ENCODE data around the gene PIM1.

The PIM1 gene

DNA sequence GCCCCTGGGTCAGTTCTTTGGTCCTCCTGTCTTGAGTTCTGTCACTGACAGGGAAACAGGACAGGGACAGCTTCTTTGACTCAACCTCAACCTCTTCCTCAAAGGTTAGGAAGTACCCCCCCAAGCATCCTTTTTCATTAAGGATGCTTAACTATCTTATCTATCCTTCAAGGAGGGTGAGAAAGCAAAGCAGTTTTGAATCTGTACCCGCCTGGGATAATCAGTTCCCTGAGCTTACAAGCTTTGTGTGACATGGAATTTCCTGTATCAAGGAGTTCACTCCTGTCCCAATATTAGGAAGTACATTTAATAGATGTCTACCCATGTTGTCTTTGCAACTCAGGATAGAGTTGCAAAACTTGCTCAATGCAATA is 31.1 kb upstream of the PIM1 start:
- no peak for DNase-seq

DNA sequence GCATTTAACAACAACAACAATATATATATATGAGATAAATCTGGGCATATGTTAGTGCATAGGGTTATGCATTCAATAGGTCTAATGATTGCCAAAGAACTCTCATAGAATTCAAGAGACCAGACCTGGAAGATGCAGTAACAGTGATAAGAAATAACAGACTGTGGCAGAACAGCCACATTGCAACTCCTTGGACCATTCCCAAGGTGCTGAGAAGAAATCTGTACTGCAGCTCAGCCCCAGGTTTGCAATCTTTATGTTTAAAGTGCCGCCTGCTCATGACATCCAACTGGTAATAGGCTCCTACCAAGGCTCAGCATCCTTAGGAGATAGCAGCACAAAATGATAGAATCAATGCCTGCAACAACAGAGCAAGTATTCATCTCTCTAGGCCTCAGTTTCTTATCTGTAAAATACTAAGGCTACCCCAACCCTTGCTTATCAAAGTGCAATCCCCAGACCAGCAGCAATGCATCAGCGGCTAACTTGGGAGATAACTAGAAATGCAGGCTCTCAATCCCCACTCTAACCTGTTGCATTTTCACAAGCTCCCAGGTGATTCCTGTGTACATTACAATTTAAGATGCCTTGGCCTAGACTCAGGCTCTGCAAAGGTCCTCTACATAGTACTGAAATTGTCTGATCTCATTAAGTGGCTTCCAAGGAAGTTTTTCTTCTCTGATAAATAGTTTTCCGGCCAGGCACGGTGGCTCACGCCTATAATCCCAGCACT is 30.6 kb upstream of the PIM1 start:
- DNase-seq: no peak

DNA sequence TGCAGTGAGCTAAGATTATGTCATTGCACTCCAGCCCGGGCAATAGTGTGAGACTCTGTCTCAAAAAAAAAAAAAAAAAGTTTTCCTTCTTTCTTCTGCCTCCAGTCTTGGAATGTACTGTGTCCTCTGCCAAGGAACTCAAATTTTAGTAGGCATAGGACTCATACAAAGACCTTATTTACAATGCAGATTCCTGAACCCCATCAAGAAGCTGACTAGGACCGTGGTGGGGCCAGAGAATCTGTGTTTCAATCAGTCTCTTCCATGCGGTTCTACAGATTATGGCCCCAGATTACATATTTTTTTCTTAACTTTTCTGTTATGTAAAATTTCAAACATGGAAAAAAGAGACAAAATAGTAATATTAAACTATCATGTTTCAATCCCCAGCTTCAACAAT is 29.8 kb upstream of the PIM1 start:
- no peak for DNase-seq

DNA sequence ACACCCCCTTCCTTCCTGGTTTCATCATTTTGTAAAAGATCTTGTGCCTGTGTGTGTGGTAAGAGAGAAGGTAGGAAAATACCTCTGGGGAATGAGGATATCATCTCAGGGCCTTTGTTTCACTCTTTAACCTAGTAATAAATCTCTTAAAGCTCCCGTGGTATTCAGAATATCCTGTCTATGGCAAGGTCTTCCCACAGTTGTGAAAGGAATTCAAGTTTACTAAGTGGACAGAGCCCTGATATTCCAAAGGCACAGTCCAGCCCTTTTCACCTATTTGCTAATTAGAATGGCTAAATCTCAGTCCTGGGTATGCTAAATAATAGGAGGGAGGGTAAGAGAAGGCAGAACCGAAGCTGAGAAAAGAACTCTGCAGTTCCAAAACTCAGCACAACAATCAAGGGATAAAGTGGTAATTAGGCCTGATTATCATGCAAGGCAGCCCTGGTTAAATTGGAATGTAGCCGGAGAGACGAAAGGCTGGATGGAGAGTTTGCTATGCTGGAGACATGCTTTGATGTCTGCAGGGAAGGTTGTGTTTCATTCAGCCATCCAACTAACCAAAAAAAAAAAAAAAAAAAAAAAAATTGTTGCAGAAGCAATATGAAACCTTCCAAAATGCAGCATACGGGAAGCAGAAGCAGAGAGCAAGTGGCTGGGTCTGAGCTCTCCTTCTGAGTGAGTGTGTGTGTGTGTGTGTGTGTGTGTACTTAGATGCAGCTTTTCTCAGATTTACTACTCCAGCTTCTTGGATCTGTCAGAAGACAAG is 28.5 kb upstream of the PIM1 start:
- no peak for DNase-seq

DNA sequence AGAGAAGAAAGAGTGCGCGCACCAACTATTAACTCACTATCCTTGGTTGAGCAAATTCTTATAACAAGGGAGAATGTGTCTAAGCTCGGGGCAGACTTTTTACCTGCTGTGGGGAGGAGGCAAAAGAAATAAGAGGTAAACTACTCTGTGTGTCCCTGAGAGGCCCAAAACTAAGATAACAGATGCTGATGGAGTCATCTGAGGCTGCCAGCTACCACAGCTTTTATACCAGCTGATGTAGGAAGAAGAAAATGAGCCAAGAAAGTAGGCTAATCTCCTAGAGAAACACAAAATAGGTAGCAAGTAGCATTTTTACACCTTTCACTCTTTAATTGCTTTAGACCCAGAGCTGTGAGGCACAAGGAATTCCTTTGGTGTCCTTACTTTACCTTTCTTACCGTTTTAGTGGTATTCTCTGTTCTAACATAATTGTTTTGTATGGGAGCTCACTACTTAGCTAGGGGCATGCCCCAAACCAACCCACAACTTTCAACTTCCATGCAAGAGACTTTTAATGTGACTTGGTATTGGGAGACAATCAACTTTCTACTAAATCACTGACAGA is 27.8 kb upstream of the PIM1 start:
- DNase-seq: no peak

DNA sequence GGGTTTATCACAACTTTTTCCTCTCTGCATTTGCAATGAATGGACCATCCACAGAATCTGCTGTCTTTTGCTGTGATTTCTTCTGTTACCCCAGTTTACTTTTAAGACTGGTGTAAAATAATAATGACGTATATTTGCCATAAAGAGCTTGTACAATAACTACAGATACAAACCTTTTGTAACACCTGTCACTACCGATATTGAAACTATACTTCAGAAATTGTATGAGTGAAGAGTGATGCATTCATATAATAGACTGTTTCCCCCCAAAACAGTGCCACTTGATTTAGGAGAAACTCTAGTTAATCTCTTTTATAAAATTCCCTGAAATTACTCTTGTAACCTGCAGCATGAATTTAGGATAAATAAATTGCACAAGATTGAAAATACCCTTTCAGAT is 26.4 kb upstream of the PIM1 start:
- DNase-seq: no peak

DNA sequence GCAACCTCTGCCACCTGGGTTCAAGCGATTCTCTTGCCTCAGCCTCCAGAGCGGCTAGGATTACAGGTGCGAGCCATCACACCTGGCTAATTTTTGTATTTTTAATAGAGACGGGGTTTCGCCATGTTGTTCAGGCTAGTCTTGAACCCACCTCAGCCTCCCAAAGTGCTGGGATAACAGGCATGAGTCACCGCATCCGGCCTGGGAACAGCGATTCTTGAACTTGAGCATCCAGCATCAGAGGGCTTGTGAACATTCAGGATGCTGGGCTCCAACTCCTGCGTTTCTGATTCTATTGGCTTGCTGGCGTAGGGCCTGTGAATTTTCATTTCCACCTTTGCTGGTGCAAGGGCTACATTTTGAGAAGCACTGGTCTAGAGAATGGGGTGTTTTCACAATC is 24.5 kb upstream of the PIM1 start:
- DNase-seq: no peak

DNA sequence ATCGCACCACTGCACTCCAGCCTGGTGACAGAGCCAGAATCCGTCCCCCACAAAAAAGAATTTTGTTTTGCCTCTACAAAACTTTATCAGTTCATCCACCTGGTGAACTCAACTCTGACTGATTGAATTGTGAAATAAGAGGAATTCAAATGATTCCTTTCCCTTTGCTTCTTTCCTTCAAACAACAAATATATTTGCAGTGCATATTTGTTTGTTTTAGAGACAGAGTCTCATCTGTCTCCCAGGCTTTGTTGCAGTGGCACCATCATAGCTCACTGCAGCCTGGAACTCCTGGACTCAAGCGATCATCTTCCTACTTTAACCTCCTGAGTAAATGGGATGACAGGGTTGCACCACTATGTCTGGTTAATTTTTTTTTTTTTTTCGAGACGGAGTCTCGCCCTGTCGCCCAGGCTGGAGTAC is 23.2 kb upstream of the PIM1 start:
- no peak for DNase-seq

DNA sequence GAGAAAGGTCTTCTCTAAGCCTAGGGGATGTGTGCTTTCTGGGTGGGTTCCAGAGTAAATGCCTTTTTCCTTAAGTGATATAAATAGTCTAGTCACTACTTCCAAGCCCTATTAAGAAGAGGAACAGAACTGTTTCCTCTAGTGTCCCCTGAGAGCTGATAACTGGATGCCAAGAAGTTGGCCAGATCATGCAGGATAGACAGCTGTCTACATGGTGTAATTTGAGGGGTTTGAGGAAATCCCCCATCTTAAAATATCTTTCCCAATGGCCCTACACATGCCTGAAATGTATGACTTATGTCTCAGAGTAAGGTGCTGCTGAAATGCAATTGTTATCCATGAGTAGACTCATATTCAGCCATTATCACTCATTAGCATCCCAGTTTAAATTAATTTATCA is 20.2 kb upstream of the PIM1 start:
- no peak for DNase-seq

DNA sequence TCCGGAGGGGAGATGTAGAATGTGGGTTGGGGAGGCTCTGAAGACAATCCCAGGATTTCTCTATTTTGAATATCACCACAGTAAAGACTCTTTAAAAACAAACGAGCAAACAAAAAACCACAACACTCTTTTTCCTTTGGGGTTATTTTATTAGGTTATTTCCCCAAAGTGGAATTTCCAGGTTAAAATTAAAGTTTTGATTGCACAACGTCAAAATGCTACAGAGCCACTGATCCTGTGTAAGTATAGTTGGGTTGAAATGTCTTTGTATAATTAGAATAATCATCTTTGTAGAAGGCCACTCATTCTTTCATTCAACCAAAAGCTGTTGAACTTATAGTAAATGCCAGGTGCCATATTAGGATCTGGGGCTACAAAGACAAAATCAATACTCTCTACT is 19.6 kb upstream of the PIM1 start:
- DNase-seq: no peak

DNA sequence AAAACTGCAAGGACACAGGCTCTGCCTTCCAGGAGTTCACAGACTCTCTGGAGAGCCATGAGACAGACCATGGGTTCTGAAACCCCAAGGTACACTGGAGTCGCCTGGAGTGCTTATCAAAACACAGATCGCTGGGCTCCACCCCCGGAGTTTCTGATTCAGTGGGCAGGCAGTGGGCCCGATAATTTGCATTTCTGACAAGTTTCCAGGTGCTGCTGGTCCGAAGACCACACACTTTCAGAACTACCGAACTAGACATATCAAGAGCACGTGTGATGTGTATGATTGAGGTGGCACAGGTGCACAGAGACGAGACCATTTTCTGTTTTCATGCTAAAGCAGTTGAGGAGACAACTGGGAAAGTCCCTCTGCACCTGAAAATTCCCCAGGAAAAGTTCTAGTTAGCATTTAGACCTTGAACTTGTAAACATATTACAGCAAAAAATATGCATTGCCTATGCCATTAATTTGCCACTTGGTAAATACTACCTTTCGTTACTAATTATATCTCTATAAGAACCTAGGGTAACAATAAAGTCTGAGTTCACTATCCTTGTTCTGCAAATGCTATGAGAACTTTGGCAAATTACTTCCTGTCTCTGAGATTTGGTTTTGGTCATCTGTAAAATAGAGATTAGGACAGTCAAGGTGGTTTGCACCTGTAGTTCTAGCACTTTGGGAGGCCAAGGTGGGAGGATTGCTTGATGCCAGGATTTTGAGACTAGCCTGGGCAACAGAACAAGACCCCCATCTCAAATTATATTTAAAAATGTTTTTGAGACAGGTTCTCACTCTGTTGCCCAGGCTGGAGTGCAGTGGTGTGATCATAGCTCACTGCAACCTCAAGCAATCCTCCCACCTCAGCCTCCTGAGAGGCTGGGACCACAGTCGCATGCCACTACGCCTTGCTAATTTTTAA is 14.3 kb upstream of the PIM1 start:
- no peak for DNase-seq

DNA sequence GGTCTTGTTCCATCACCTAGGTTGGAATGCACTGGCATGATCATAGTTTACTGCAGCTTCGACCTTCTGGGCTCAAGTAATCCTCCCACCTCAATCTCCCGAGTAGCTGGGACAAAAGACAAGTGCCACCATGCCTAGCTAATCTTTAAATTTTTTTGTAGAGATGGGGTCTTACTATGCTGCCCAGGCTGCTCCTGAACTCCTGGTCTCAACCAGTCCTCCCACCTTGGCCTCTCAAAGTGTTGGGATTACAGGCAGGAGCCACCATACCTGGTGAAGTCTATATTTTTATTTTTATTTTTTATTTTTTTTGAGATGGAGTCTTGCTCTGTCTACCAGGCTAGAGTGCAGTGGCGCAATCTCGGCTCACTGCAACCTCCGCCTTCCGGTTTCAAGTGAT is 11.4 kb upstream of the PIM1 start:
- DNase-seq: no peak

DNA sequence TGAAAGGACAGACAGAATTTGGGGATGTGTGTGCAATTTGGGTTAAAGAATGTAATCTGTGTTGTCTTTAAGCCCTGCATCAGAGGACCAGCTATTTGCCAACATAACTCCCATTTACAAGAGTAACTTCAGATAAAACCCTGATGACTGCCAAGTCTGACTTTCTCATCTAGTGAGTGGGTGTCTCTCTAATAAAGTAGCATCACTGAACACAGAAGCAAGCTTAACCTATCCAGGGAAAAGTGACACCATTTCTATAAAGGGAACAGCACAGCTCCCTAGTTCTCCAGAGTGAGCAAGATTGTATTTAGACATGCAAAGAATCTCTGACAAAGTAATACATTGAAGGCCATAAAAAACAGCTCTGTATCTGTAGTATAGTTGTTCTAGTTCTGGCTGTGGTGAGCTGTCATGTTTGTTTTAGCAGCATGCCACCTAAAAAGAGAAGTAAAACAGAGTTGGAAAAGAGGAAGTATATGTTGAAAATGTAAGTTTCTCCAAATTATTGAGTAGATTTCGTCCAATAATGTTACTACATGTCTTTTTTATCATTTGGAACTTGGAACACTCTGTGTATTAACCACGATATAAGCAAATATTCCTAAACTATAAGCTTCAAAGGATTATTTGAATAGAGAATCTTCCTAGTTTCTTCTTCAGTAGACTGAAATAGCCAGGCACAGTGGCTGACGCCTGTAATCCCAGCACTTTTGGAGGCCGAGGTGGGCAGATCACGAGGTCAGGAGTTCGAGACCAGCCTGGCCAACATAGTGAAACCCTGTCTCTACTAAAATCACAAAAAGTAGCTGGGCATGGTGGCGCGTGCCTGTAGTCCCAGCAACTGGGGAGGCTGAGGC is 8.8 kb upstream of the PIM1 start:
- no peak for DNase-seq

DNA sequence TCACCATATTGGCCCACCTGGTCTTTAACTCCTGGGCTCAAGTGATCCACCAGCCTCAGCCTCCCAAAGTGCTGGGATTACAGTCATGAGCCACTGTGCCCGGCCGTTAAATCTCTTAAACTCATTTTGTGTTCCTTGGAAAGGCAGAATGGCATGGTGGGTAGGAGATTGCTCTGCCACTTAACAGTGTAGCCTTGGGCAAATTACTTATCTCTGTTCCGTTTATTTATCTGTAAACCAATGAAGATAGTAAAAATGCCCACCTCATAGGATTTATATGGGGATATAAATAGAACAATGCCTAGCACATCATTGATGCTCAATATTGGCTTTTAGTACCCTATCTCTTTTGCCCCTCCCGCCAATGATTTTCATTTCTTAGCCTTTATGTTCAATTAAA is 7.2 kb upstream of the PIM1 start:
- no peak for DNase-seq

DNA sequence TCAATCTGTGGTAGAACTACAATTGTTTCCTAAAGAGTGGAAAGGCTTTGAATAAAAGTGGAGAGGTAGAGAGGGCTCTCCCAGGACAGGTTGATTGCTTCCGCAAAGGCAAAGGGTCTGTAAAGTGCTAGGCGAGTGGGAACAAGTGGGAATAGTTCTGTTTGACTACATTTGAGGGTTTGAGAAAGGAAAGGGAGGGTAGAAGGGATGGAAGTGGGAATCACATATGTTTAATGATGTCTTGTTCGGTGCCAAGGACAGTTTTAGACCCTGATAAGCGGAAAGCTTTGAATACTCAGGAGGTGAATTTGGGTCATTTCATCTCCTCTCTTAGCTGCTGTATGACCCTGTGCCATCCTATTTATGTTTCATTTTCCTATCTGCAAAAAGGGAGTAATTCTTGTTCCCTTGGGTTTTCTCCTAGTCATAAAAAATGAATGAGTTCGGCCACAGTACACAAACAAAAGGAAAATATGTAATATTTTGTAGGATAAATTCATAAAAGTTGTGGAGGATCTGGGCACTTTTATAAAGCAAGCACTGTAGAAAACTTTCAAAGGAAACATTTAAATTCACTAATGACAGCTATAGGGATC is 1.7 kb upstream of the PIM1 start:
- DNase-seq: no peak

DNA sequence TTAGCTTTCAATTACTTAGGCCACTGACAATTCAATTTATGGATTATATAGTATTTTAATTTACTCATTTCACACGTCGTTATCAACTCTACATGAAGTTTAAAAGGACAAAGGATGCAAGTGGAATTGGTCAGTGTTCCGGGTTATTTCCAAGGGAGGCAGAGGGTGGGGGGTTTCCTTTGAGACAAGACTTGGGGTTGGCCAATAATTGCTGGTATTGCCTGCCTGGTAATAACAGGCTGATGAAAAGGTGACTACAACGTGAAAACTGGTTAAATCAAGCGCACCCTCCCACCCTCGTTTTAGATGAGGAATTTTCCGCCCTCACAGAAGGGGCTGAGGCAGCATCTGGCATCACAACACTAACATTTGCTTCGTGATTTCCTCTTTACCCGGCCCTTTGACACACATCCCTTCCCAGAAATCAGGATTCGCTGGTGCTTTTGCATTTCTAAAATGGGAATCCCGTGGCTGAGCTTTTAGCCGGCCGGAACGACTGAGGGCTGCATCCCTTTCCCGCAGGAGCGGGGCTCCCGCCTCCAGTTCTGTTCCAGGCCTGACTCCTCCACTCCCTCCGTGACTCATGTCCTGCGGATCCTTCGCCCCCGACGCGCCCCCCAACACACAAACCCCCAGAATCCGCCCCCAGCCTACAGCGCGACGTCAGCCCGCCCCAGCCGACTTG is 999 bp upstream of the PIM1 start:
- no peak for DNase-seq

DNA sequence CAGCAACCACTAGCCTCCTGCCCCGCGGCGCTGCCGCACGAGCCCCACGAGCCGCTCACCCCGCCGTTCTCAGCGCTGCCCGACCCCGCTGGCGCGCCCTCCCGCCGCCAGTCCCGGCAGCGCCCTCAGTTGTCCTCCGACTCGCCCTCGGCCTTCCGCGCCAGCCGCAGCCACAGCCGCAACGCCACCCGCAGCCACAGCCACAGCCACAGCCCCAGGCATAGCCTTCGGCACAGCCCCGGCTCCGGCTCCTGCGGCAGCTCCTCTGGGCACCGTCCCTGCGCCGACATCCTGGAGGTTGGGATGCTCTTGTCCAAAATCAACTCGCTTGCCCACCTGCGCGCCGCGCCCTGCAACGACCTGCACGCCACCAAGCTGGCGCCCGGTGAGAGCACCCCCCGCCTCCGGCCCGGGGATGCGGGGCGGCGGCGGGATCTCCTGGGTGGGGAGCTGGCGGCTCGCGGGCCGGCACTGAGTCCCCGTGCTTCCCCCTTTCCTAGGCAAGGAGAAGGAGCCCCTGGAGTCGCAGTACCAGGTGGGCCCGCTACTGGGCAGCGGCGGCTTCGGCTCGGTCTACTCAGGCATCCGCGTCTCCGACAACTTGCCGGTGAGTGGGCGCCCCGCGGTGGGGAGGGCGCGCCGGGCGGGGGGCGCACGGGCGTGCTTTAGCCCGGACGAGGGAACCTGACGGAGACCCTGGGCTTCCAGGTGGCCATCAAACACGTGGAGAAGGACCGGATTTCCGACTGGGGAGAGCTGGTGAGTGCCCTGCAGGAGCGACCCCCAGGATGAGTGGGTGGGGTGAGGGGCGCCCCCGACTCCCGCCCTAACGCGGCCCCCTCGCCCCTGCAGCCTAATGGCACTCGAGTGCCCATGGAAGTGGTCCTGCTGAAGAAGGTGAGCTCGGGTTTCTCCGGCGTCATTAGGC is 585 bp downstream of the PIM1 start:
- peak; percentile 45 for DNase-seq

DNA sequence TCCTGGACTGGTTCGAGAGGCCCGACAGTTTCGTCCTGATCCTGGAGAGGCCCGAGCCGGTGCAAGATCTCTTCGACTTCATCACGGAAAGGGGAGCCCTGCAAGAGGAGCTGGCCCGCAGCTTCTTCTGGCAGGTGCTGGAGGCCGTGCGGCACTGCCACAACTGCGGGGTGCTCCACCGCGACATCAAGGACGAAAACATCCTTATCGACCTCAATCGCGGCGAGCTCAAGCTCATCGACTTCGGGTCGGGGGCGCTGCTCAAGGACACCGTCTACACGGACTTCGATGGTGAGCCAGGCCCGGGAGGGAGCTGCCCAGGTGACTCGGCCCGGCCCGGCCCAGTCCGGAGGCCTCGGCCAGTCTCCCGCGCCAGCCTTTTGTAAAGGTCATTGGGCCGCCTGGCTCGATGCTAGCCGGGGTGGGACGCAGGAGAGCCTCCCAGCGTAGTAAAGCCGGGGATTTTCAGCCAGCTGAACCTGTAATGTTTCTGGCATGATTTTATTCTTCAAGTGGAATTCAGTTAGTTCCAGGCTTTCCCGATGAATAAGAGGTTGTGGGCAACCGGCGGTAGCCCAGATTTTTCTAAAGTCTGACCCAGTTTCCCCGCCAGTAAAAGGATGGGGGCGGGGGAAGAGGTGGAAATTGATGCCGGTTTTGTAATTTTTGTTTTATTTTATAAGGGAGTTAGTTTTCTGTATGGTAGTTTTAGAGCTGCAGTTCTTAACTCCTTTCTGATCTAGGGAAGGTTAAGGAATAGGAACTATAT is 1.4 kb downstream of the PIM1 start:
- DNase-seq: no peak
